Common myeloid progenitor, CD34-positive (primary cell): Measurements from ENCODE around the gene MDK.

Source experiments
- CTCF ChIA-PET: fragments of 350-600 bp; sonication (Branson Sonifier 250); formaldehyde crosslinking; loops from one replicate; lab custom pipeline; 2021; ENCODE audit warnings: antibody characterized with exemption; lab: Charles Lee
- POLR2A ChIA-PET: fragments of 350-600 bp; sonication (Branson Sonifier 250); formaldehyde crosslinking; loops from one replicate; lab custom pipeline; 2021; ENCODE audit warnings: antibody characterized with exemption; lab: Charles Lee
- DNase-seq, 3 donors: peaks; one replicate each; pipeline versions ENCODE4 v3.0.0 to v3.0.0-alpha.2; 2013
- H3K27ac ChIP-seq, 2 experiments: 1 replicate in 1 of 2; 2 replicates in 1 of 2; pipeline ENCODE4 v1.7.0; 2013; ENCODE audit warnings: inconsistent platforms in 2 of 2, low read length in 2 of 2, mild to moderate bottlenecking in 2 of 2, low read depth in 1 of 2, moderate library complexity in 1 of 2; ENCODE audit not compliant: severe bottlenecking in 2 of 2, insufficient read depth in 1 of 2, poor library complexity in 1 of 2
- H3K27me3 ChIP-seq, 5 experiments: replicated peaks in 2 of 5; 1 replicate in 3 of 5; 2 replicates in 2 of 5; pipeline versions ENCODE4 v1.6.1 to v1.7.0; 2013; ENCODE audit warnings: low read length in 4 of 5, mild to moderate bottlenecking in 2 of 5, moderate library complexity in 2 of 5, inconsistent platforms in 1 of 5; ENCODE audit not compliant: insufficient read depth in 5 of 5, control insufficient read depth in 4 of 5
- H3K36me3 ChIP-seq, 4 experiments: 1 replicate in 2 of 4; 2 replicates in 2 of 4; pipeline versions ENCODE4 v1.6.1 to v1.7.0; 2013; ENCODE audit warnings: low read length in 3 of 4, control low read depth in 1 of 4, mild to moderate bottlenecking in 1 of 4; ENCODE audit not compliant: control insufficient read depth in 4 of 4, insufficient read depth in 4 of 4
- H3K4me1 ChIP-seq, 4 experiments: 1 replicate in 3 of 4; 2 replicates in 1 of 4; pipeline versions ENCODE4 v1.6.1 to v1.7.1; 2013; ENCODE audit warnings: low read length in 3 of 4, mild to moderate bottlenecking in 3 of 4, control low read depth in 1 of 4, inconsistent platforms in 1 of 4, moderate library complexity in 1 of 4; ENCODE audit not compliant: control insufficient read depth in 4 of 4, insufficient read depth in 4 of 4; ENCODE audit errors: control extremely low read depth in 1 of 4
- H3K4me3 ChIP-seq, 7 experiments: 1 replicate in 4 of 7; 2 replicates in 3 of 7; pipeline versions ENCODE4 v1.5.1 to v1.7.0; 2013; ENCODE audit warnings: mild to moderate bottlenecking in 7 of 7, low read length in 6 of 7, moderate library complexity in 6 of 7, inconsistent platforms in 2 of 7, low read depth in 2 of 7, control low read depth in 1 of 7; ENCODE audit not compliant: insufficient read depth in 4 of 7, control insufficient read depth in 1 of 7; ENCODE audit errors: extremely low read depth in 1 of 7
- H3K9me3 ChIP-seq, 5 experiments: 1 replicate in 4 of 5; 2 replicates in 1 of 5; pipeline versions ENCODE4 v1.6.1 to v1.7.1; 2013; ENCODE audit warnings: low read length in 4 of 5, mild to moderate bottlenecking in 2 of 5, inconsistent platforms in 1 of 5, low read depth in 1 of 5, moderate library complexity in 1 of 5; ENCODE audit not compliant: control insufficient read depth in 4 of 5, insufficient read depth in 2 of 5; ENCODE audit errors: control extremely low read depth in 1 of 5
- WGBS: methylation state at CpG from one replicate; pipeline ENCODE4 v1.1.5; 2013; ENCODE audit not compliant: insufficient coverage; 5-methylcytosine and 5-hydroxymethylcytosine counted together

MDK gene

DNA sequence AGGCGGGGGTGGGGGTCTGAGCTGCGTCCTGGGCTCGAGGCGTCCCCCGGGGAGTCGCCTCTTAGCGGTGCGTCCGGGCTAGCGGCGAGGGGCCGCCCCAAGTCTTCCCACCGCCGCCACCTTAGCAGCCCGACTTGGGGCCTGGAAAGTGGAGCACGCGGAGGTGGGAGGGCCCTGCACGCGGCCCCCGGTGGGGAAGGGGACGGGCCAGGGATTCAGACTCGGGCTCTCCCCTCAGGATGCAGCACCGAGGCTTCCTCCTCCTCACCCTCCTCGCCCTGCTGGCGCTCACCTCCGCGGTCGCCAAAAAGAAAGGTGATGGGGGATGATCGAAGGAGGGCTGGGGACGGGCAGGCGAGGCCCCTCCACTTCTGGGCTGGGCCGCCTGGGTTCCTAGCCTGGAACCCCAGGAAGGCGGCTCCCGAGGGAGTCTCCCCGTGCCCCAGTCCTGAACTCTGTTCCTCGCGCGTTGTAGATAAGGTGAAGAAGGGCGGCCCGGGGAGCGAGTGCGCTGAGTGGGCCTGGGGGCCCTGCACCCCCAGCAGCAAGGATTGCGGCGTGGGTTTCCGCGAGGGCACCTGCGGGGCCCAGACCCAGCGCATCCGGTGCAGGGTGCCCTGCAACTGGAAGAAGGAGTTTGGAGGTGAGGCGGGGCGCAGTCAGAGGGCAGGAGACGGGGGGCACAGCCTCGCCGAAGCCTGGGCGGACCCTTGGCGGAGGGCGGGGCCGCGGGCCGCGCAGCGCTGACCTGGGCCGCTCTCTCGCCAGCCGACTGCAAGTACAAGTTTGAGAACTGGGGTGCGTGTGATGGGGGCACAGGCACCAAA, 563 bp downstream of the MDK start:
- H3K4me3 ChIP-seq, result peak overlapping the region; percentile 17 to 80 (median 49)
- 2% methylated on average over 51 of the region's 66 CpGs for WGBS
- H3K36me3 ChIP-seq, result peaks cover 2 to 22% (median 17%) of the 10 kb centered on the region in 4 experiments
- no peaks in the 10 kb centered on the region for H3K9me3 ChIP-seq
- peak in 1 of 3 donors; percentile 56 for DNase-seq
- CTCF ChIA-PET, result interaction anchor here (1.0 to 40.1 kb wide), 2 partner anchors 34 to 66 kb away, joined by 3 to 1037 read pairs; partner anchors contain the start of gene DGKZ
- peaks cover 0 to 3% (median 0%) of the 10 kb centered on the region in 5 experiments for H3K27me3 ChIP-seq
- peaks cover 0 to 32% (median 27%) of the 10 kb centered on the region in 4 experiments for H3K4me1 ChIP-seq
- no peak overlapping the region for H3K27ac ChIP-seq
- POLR2A ChIA-PET, result interaction anchor here (0.6 kb wide), 1 partner anchor 23 kb away, joined by 3 read pairs; no protein-coding TSS in a partner anchor

DNA sequence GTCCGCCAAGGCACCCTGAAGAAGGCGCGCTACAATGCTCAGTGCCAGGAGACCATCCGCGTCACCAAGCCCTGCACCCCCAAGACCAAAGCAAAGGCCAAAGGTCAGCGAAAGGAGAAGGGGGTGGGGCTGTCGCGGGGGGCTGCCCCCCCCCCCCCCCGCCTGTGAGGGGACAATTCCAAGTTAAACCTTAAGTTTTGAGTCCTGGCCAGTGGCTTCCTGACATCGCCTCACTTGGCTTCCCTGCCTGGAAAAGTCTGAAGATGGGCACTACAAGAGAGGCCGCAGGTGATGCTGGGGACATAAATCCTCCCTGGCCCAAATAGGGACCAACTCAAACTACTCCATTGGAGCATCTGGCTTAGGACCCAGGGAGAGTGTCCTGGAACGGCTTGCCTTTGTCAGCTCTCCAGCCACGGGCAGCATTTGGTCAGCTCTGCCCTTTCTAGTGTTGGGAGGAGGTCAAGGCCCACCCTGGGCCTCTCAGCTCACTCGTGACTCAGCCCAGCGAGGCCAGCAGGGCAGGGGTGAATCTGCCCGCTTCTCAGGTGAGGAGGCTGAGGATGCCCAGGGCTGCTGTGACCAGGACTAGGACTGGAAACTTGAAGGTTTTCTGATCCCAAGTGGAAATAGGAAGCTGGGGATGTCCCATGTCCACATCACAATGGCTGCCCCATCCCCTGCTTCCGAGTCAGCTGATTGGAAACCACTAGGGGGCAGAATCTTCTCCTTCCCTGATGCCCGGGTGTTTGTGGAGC, 1.4 kb downstream of the MDK start:
- POLR2A ChIA-PET, result interaction anchor here (0.6 kb wide), 1 partner anchor 24 kb away, joined by 3 read pairs; no protein-coding TSS in a partner anchor
- H3K27me3 ChIP-seq, result peaks cover 0 to 4% (median 0%) of the 10 kb centered on the region in 5 experiments
- WGBS, result 64% methylated on average over 12 of the region's 18 CpGs
- no peak overlapping the region for H3K27ac ChIP-seq
- CTCF ChIA-PET, result interaction anchor here (0.5 to 1.0 kb wide), 2 partner anchors 67 to 272 kb away, joined by 3 read pairs; no protein-coding TSS in a partner anchor
- peak overlapping the region in 4 of 7 experiments; percentile 49 to 80 (median 72) for H3K4me3 ChIP-seq
- no peaks in the 10 kb centered on the region for H3K9me3 ChIP-seq
- no peak for DNase-seq
- peaks cover 2 to 14% (median 10%) of the 10 kb centered on the region in 4 experiments for H3K36me3 ChIP-seq
- peaks cover 0 to 39% (median 33%) of the 10 kb centered on the region in 4 experiments for H3K4me1 ChIP-seq

DNA sequence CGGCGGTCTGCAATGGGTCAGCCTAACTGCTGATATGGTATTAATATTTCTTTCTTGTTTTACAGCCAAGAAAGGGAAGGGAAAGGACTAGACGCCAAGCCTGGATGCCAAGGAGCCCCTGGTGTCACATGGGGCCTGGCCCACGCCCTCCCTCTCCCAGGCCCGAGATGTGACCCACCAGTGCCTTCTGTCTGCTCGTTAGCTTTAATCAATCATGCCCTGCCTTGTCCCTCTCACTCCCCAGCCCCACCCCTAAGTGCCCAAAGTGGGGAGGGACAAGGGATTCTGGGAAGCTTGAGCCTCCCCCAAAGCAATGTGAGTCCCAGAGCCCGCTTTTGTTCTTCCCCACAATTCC, 1.9 kb downstream of the MDK start:
- Histone ChIP-seq H3K27ac (no peak overlapping the region), H3K9me3 (no peaks in the 10 kb centered on the region), H3K27me3 (peaks cover 0 to 8% (median 1%) of the 10 kb centered on the region in 5 experiments), H3K4me3 (no peak overlapping the region), H3K36me3 (peaks cover 0 to 8% (median 4%) of the 10 kb centered on the region in 4 experiments), H3K4me1 (peaks cover 0 to 44% (median 39%) of the 10 kb centered on the region in 4 experiments)
- POLR2A ChIA-PET, result no interaction called here
- WGBS, result 100% methylated on average over 4 of the region's 7 CpGs
- CTCF ChIA-PET, result interaction anchor here (0.5 to 1.0 kb wide), 2 partner anchors 67 to 273 kb away, joined by 3 read pairs; no protein-coding TSS in a partner anchor
- no peak for DNase-seq

DNA sequence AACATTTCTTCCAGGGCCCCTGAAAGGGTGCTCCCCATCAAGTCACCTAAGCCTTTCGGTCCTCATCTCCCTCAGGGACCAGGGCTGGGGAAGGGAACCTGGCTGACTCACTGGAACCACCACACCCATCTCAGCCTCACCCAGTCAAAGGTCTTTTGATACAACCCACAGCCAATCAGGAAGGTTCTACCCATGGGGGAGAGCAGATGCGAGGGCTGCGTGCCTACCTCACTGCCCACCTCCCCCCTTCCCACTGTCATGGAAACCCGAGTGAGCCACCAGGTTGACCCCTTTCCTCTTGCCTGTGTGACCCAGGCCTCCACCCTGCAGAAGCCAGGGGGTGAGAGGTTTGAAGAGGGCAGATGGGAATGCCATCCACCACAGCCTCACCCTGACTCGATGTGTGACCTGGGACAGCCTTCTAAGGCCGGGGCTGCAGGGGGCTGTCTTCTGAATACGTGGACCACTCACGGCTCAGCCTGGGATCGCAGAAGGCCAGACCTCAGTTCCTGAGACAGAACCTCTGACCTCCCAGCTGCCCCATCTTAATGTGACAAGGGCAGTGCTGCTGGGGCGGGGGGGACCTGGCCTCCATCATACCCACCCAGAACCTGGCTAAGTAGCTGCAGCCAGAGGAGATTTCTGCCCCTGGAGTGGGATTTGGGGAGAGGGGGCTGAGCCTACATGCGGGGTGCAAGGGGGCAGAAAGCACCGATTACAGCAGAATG, 2.7 kb downstream of the MDK start:
- no peak for DNase-seq
- Histone ChIP-seq H3K27ac (no peak overlapping the region), H3K9me3 (no peaks in the 10 kb centered on the region), H3K4me3 (no peak overlapping the region), H3K4me1 (peaks cover 0 to 51% (median 43%) of the 10 kb centered on the region in 4 experiments), H3K27me3 (peaks cover 0 to 16% (median 8%) of the 10 kb centered on the region in 5 experiments), H3K36me3 (peaks cover 0 to 4% (median 1%) of the 10 kb centered on the region in 4 experiments)
- WGBS, result 95% methylated on average over 11 of the region's 12 CpGs
- ChIA-PET POLR2A (no interaction called here), CTCF (no interaction called here)

DNA sequence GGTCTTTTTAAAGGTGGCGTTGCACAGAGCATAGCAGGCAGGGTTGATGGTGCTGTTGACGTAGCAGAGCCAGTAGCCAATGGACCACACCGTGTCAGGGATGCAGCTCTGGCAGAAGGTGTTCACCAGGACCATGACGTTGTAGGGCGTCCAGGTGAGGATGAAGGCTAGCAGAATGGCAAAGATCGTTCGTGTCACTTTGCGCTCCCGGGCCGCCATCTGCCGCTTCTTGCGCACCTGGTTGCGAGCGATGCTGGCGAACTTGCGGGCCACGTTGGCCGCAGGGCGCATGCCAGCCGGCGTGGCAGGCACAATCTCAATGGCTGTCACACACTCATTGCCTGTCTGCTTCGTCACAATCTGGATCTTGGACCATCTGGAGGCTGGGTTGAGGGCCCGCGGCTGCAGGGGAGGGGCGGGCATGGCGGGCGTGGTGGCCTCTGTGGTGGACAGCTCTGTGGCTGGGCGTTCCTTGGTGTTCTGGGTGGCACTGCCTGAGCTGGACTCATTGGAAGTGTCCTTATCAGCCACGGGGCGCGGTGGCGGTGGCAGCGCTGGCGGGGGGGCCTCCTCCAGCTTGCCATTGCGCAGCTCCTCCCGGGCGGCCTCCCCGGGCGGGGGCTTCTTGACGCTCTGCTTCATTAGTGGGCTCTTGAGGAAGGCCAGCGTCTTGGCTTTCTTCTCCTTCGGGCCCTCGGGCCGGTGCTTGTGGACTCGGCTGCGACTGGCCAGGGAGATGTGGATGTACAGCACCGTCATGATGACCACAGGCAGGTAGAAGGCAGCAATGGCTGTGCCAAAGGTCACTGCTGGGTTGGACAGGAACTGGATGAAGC, 3.9 kb downstream of the MDK start:
- Histone ChIP-seq H3K9me3 (no peaks in the 10 kb centered on the region), H3K27ac (no peak overlapping the region), H3K4me3 (no peak overlapping the region), H3K27me3 (peaks cover 0 to 28% (median 16%) of the 10 kb centered on the region in 5 experiments), H3K4me1 (peaks cover 0 to 54% (median 50%) of the 10 kb centered on the region in 4 experiments), H3K36me3 (no peaks in the 10 kb centered on the region)
- 96% methylated on average over 45 of the region's 47 CpGs for WGBS
- CTCF ChIA-PET, result interaction anchor here (9.3 kb wide), 1 partner anchor 17 kb away, joined by 52 read pairs; no protein-coding TSS in a partner anchor
- DNase-seq, result no peak
- POLR2A ChIA-PET, result no interaction called here
